ENCODE results near the gene CACNA2D3.

Gene CACNA2D3

GRCh38 chr3:54347933-54348332, 225.6 kb downstream of the CACNA2D3 start:
- no peaks in the 10 kb centered on the region for H3K36me3 ChIP-seq (ENCODE audit: control insufficient read depth, low read depth, low read length)
- H3K27ac ChIP-seq (ENCODE audit: low read length): no peak overlapping the region
- H3K4me3 ChIP-seq (ENCODE audit: low read length): no peak overlapping the region
- no peaks in the 10 kb centered on the region for H3K27me3 ChIP-seq (ENCODE audit: control insufficient read depth, insufficient read depth, low read length)
- peaks cover 24% of the 10 kb centered on the region for H3K4me1 ChIP-seq (ENCODE audit: control insufficient read depth, low read depth, low read length)
- H3K9ac ChIP-seq (ENCODE audit: low read length): no peak overlapping the region
- H3K9me3 ChIP-seq (ENCODE audit: control insufficient read depth, low read depth, low read length): no peaks in the 10 kb centered on the region

- no peaks in the 10 kb centered on the region for H3K9me3 ChIP-seq (ENCODE audit: control insufficient read depth, low read depth, low read length)
- no peaks in the 10 kb centered on the region for H3K27me3 ChIP-seq (ENCODE audit: control insufficient read depth, insufficient read depth, low read length)
- H3K4me1 ChIP-seq (ENCODE audit: control insufficient read depth, low read depth, low read length): peaks cover 19% of the 10 kb centered on the region
- H3K36me3 ChIP-seq (ENCODE audit: control insufficient read depth, low read depth, low read length): no peaks in the 10 kb centered on the region
- H3K27ac ChIP-seq (ENCODE audit: low read length): no peak overlapping the region
- H3K4me3 ChIP-seq (ENCODE audit: low read length): no peak overlapping the region
- H3K9ac ChIP-seq (ENCODE audit: low read length): no peak overlapping the region
Observed at GRCh38 chr3:54349231-54349652, 226.9 kb downstream of the CACNA2D3 start.

GRCh38 chr3:54349691-54350090, 227.3 kb downstream of the CACNA2D3 start:
- H3K4me3 ChIP-seq (ENCODE audit: low read length): no peak overlapping the region
- no peak overlapping the region for H3K9ac ChIP-seq (ENCODE audit: low read length)
- no peaks in the 10 kb centered on the region for H3K9me3 ChIP-seq (ENCODE audit: control insufficient read depth, low read depth, low read length)
- H3K36me3 ChIP-seq (ENCODE audit: control insufficient read depth, low read depth, low read length): no peaks in the 10 kb centered on the region
- no peak overlapping the region for H3K27ac ChIP-seq (ENCODE audit: low read length)
- H3K4me1 ChIP-seq (ENCODE audit: control insufficient read depth, low read depth, low read length): peaks cover 15% of the 10 kb centered on the region
- no peaks in the 10 kb centered on the region for H3K27me3 ChIP-seq (ENCODE audit: control insufficient read depth, insufficient read depth, low read length)

DNA sequence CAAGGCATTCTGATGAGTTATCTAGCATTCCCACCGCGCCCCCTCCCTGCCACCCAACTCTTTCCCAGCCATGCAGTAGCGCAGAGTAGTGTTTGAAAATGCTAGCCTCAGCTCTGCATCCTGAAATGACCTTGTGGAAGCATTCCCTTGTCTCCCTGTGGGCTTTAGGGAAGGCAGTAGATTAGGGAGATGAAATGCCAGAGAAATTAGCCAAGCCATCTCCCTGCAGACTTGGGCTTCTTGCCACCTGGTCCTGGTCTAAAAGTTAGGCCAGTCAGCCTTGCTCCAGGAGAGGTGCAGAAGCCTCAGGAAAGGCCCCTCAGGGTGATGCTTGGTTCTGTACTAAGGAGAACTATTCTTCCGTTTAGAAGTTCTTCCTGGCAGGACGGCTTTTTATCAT, 231.2 kb downstream of the CACNA2D3 start:
- no peak overlapping the region for H3K27ac ChIP-seq (ENCODE audit: low read length)
- H3K4me3 ChIP-seq (ENCODE audit: low read length): no peak overlapping the region

GRCh38 chr3:54353946-54354345, 231.6 kb downstream of the CACNA2D3 start:
- no peak overlapping the region for H3K4me3 ChIP-seq (ENCODE audit: low read length)
- H3K4me1 ChIP-seq (ENCODE audit: control insufficient read depth, low read depth, low read length): peaks cover 6% of the 10 kb centered on the region
- H3K36me3 ChIP-seq (ENCODE audit: control insufficient read depth, low read depth, low read length): no peaks in the 10 kb centered on the region
- H3K27me3 ChIP-seq (ENCODE audit: control insufficient read depth, insufficient read depth, low read length): no peaks in the 10 kb centered on the region
- no peak overlapping the region for H3K9ac ChIP-seq (ENCODE audit: low read length)
- no peaks in the 10 kb centered on the region for H3K9me3 ChIP-seq (ENCODE audit: control insufficient read depth, low read depth, low read length)
- no peak overlapping the region for H3K27ac ChIP-seq (ENCODE audit: low read length)

More for the DNA sequence above, 231.2 kb downstream of the CACNA2D3 start:
- H3K4me1 ChIP-seq (ENCODE audit: control insufficient read depth, low read depth, low read length): peaks cover 6% of the 10 kb centered on the region
- H3K9ac ChIP-seq (ENCODE audit: low read length): no peak overlapping the region
- H3K9me3 ChIP-seq (ENCODE audit: control insufficient read depth, low read depth, low read length): no peaks in the 10 kb centered on the region
- no peaks in the 10 kb centered on the region for H3K27me3 ChIP-seq (ENCODE audit: control insufficient read depth, insufficient read depth, low read length)
- H3K36me3 ChIP-seq (ENCODE audit: control insufficient read depth, low read depth, low read length): no peaks in the 10 kb centered on the region

- H3K27ac ChIP-seq (ENCODE audit: low read length): no peak overlapping the region
- peaks cover 3% of the 10 kb centered on the region for H3K4me1 ChIP-seq (ENCODE audit: control insufficient read depth, low read depth, low read length)
- no peak overlapping the region for H3K9ac ChIP-seq (ENCODE audit: low read length)
- no peak overlapping the region for H3K4me3 ChIP-seq (ENCODE audit: low read length)
- no peaks in the 10 kb centered on the region for H3K27me3 ChIP-seq (ENCODE audit: control insufficient read depth, insufficient read depth, low read length)
- H3K9me3 ChIP-seq (ENCODE audit: control insufficient read depth, low read depth, low read length): no peaks in the 10 kb centered on the region
- H3K36me3 ChIP-seq (ENCODE audit: control insufficient read depth, low read depth, low read length): no peaks in the 10 kb centered on the region
Observed at GRCh38 chr3:54355800-54356199, 233.4 kb downstream of the CACNA2D3 start.

- Histone ChIP-seq H3K4me3 (ENCODE audit: low read length) (no peak overlapping the region), H3K4me1 (ENCODE audit: control insufficient read depth, low read depth, low read length) (peaks cover 3% of the 10 kb centered on the region), H3K9ac (ENCODE audit: low read length) (no peak overlapping the region), H3K27me3 (ENCODE audit: control insufficient read depth, insufficient read depth, low read length) (no peaks in the 10 kb centered on the region), H3K36me3 (ENCODE audit: control insufficient read depth, low read depth, low read length) (no peaks in the 10 kb centered on the region), H3K27ac (ENCODE audit: low read length) (no peak overlapping the region), H3K9me3 (ENCODE audit: control insufficient read depth, low read depth, low read length) (no peaks in the 10 kb centered on the region)
Observed at GRCh38 chr3:54356261-54357045, 234.1 kb downstream of the CACNA2D3 start.

GRCh38 chr3:54357301-54357700, 234.9 kb downstream of the CACNA2D3 start:
- no peak overlapping the region for H3K9ac ChIP-seq (ENCODE audit: low read length)
- H3K27ac ChIP-seq (ENCODE audit: low read length): no peak overlapping the region
- H3K4me3 ChIP-seq (ENCODE audit: low read length): no peak overlapping the region
- H3K4me1 ChIP-seq (ENCODE audit: control insufficient read depth, low read depth, low read length): peaks cover 3% of the 10 kb centered on the region
- no peaks in the 10 kb centered on the region for H3K27me3 ChIP-seq (ENCODE audit: control insufficient read depth, insufficient read depth, low read length)
- no peaks in the 10 kb centered on the region for H3K36me3 ChIP-seq (ENCODE audit: control insufficient read depth, low read depth, low read length)
- no peaks in the 10 kb centered on the region for H3K9me3 ChIP-seq (ENCODE audit: control insufficient read depth, low read depth, low read length)

DNA sequence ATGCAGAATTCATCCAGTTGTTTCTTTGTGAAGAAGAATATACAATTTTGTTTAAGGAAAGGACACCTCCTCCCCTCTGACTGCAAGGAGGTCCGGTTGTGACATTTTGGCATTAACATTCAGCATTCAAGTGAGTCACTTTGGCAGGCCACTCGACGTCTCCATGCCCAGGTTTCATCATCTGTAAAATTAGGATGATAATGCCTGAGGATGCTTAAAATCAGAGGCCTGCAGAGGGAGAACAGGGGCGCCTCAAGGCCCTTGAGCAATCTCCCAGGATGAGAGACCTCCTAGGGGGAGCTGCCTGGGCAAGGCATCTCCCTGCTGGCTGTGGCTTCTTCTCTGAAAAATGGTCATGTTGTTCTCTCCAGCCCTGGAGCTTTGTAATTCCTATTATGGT, 236.0 kb downstream of the CACNA2D3 start:
- H3K4me1 ChIP-seq (ENCODE audit: control insufficient read depth, low read depth, low read length): peaks cover 3% of the 10 kb centered on the region
- H3K27ac ChIP-seq (ENCODE audit: low read length): no peak overlapping the region
- no peak overlapping the region for H3K4me3 ChIP-seq (ENCODE audit: low read length)
- H3K36me3 ChIP-seq (ENCODE audit: control insufficient read depth, low read depth, low read length): no peaks in the 10 kb centered on the region
- no peaks in the 10 kb centered on the region for H3K27me3 ChIP-seq (ENCODE audit: control insufficient read depth, insufficient read depth, low read length)
- H3K9ac ChIP-seq (ENCODE audit: low read length): no peak overlapping the region
- H3K9me3 ChIP-seq (ENCODE audit: control insufficient read depth, low read depth, low read length): no peaks in the 10 kb centered on the region

DNA sequence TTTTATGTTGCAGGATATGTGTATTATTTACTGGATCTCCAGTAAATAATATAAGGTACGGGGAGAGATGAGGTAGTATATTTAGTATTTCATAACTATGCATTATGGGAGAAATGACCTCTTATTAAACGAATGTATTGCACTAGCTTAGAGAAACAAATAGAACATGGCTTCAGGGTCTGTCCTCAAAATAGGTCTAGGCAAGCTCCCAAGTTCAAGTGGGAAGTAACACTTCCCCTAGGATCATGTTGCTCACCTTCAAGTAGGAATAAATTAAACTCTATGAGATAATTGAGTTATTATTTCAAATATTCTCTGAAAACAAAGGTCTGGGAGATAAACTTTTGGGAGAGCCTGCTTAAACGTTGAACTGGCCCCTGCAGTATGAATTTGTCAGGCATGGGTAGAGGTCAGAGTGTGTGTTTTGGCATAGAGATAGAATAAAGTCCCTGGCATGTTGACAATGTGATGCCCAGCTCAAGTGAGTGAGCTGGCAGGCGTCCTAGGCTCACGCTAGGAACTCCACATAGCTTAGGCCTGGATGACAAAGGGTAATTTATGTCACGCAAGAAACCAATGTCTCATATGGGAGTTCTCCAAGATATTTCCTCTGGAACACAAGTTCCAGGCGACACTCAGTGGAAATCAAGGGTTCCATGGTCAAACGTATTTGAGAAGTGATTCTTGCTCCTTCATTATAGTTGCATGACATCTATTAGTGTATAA, 236.8 kb downstream of the CACNA2D3 start:
- H3K4me1 ChIP-seq (ENCODE audit: control insufficient read depth, low read depth, low read length): peaks cover 3% of the 10 kb centered on the region
- no peak overlapping the region for H3K4me3 ChIP-seq (ENCODE audit: low read length)
- no peaks in the 10 kb centered on the region for H3K9me3 ChIP-seq (ENCODE audit: control insufficient read depth, low read depth, low read length)
- no peaks in the 10 kb centered on the region for H3K36me3 ChIP-seq (ENCODE audit: control insufficient read depth, low read depth, low read length)
- H3K9ac ChIP-seq (ENCODE audit: low read length): no peak overlapping the region
- H3K27ac ChIP-seq (ENCODE audit: low read length): no peak overlapping the region
- H3K27me3 ChIP-seq (ENCODE audit: control insufficient read depth, insufficient read depth, low read length): no peaks in the 10 kb centered on the region

DNA sequence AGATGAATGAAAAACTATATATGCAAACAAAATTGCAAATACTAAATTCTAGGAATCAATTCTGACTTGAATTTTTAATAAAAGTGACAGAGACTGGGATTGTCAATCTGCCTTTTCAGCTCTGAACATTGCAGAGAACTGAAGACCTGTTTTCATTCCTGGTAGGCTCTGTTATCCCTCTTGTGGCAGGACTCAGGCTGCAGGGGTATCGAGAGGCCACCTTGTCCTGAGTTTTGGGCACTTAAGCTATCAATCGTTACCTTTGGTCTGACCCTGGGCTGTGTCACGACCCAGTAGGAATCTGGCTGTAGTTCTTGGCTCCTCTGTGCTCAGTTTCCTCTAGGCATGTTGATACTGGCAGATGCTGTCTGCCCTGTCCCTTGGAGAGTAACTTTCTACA, 238.0 kb downstream of the CACNA2D3 start:
- H3K27me3 ChIP-seq (ENCODE audit: control insufficient read depth, insufficient read depth, low read length): no peaks in the 10 kb centered on the region
- no peak overlapping the region for H3K4me3 ChIP-seq (ENCODE audit: low read length)
- no peak overlapping the region for H3K27ac ChIP-seq (ENCODE audit: low read length)
- no peak overlapping the region for H3K9ac ChIP-seq (ENCODE audit: low read length)
- no peaks in the 10 kb centered on the region for H3K9me3 ChIP-seq (ENCODE audit: control insufficient read depth, low read depth, low read length)
- peaks cover 3% of the 10 kb centered on the region for H3K4me1 ChIP-seq (ENCODE audit: control insufficient read depth, low read depth, low read length)
- H3K36me3 ChIP-seq (ENCODE audit: control insufficient read depth, low read depth, low read length): no peaks in the 10 kb centered on the region
